ENCODE results near the gene SPAG16.

SPAG16 gene

GRCh38 chr2:214014551-214015220 is 730.4 kb downstream of the SPAG16 start:
- Histone ChIP-seq H3K4me1 (ENCODE audit: control insufficient read depth, insufficient read depth, low read length) (peaks cover 11% of the 10 kb centered on the region), H3K27me3 (replicated peaks; ENCODE audit: control insufficient read depth, insufficient read depth, low read length) (no peaks in the 10 kb centered on the region), H3K9ac (ENCODE audit: low read length) (no peak overlapping the region), H3K9me3 (ENCODE audit: control insufficient read depth, low read length) (no peaks in the 10 kb centered on the region), H3K36me3 (ENCODE audit: control insufficient read depth, insufficient read depth, low read length, severe bottlenecking) (no peaks in the 10 kb centered on the region), H3K4me3 (ENCODE audit: low read length) (no peak overlapping the region)
- DNase-seq (ENCODE audit: low read depth) = no peak

GRCh38 chr2:214019229-214019972 is 735.1 kb downstream of the SPAG16 start:
- peaks cover 15% of the 10 kb centered on the region for H3K4me1 ChIP-seq (ENCODE audit: control insufficient read depth, insufficient read depth, low read length)
- H3K9ac ChIP-seq (ENCODE audit: low read length) = no peak overlapping the region
- H3K36me3 ChIP-seq (ENCODE audit: control insufficient read depth, insufficient read depth, low read length, severe bottlenecking) = no peaks in the 10 kb centered on the region
- no peaks in the 10 kb centered on the region for H3K27me3 ChIP-seq (replicated peaks; ENCODE audit: control insufficient read depth, insufficient read depth, low read length)
- H3K4me3 ChIP-seq (ENCODE audit: low read length) = no peak overlapping the region
- DNase-seq (ENCODE audit: low read depth) = peak; percentile 94
- H3K9me3 ChIP-seq (ENCODE audit: control insufficient read depth, low read length) = no peaks in the 10 kb centered on the region

GRCh38 chr2:214019973-214020345 is 735.7 kb downstream of the SPAG16 start:
- Histone ChIP-seq H3K4me3 (ENCODE audit: low read length) (no peak overlapping the region), H3K9me3 (ENCODE audit: control insufficient read depth, low read length) (no peaks in the 10 kb centered on the region), H3K36me3 (ENCODE audit: control insufficient read depth, insufficient read depth, low read length, severe bottlenecking) (no peaks in the 10 kb centered on the region), H3K4me1 (ENCODE audit: control insufficient read depth, insufficient read depth, low read length) (peaks cover 15% of the 10 kb centered on the region), H3K27me3 (replicated peaks; ENCODE audit: control insufficient read depth, insufficient read depth, low read length) (no peaks in the 10 kb centered on the region), H3K9ac (ENCODE audit: low read length) (no peak overlapping the region)
- DNase-seq (ENCODE audit: low read depth) = peak; percentile 34

- no peak for DNase-seq (ENCODE audit: low read depth)
- Histone ChIP-seq H3K36me3 (ENCODE audit: control insufficient read depth, insufficient read depth, low read length, severe bottlenecking) (no peaks in the 10 kb centered on the region), H3K27me3 (replicated peaks; ENCODE audit: control insufficient read depth, insufficient read depth, low read length) (no peaks in the 10 kb centered on the region), H3K9ac (ENCODE audit: low read length) (no peak overlapping the region), H3K9me3 (ENCODE audit: control insufficient read depth, low read length) (no peaks in the 10 kb centered on the region), H3K4me1 (ENCODE audit: control insufficient read depth, insufficient read depth, low read length) (no peaks in the 10 kb centered on the region), H3K4me3 (ENCODE audit: low read length) (no peak overlapping the region)
These were observed 744.9 kb downstream of the SPAG16 start for GRCh38 chr2:214029190-214029589.

- Histone ChIP-seq H3K9me3 (ENCODE audit: control insufficient read depth, low read length) (no peaks in the 10 kb centered on the region), H3K4me3 (ENCODE audit: low read length) (no peak overlapping the region), H3K4me1 (ENCODE audit: control insufficient read depth, insufficient read depth, low read length) (no peaks in the 10 kb centered on the region), H3K36me3 (ENCODE audit: control insufficient read depth, insufficient read depth, low read length, severe bottlenecking) (no peaks in the 10 kb centered on the region), H3K9ac (ENCODE audit: low read length) (no peak overlapping the region), H3K27me3 (replicated peaks; ENCODE audit: control insufficient read depth, insufficient read depth, low read length) (no peaks in the 10 kb centered on the region)
- DNase-seq (ENCODE audit: low read depth) = no peak
These were observed 747.3 kb downstream of the SPAG16 start for GRCh38 chr2:214031566-214031965.

- H3K36me3 ChIP-seq (ENCODE audit: control insufficient read depth, insufficient read depth, low read length, severe bottlenecking) = no peaks in the 10 kb centered on the region
- no peak overlapping the region for H3K4me3 ChIP-seq (ENCODE audit: low read length)
- no peaks in the 10 kb centered on the region for H3K4me1 ChIP-seq (ENCODE audit: control insufficient read depth, insufficient read depth, low read length)
- H3K9me3 ChIP-seq (ENCODE audit: control insufficient read depth, low read length) = peaks cover under 1% of the 10 kb centered on the region
- H3K9ac ChIP-seq (ENCODE audit: low read length) = no peak overlapping the region
- DNase-seq (ENCODE audit: low read depth) = no peak
- H3K27me3 ChIP-seq (replicated peaks; ENCODE audit: control insufficient read depth, insufficient read depth, low read length) = no peaks in the 10 kb centered on the region
These were observed 750.2 kb downstream of the SPAG16 start for GRCh38 chr2:214034417-214034816.

GRCh38 chr2:214035091-214035852 is 751.0 kb downstream of the SPAG16 start:
- no peak for DNase-seq (ENCODE audit: low read depth)
- Histone ChIP-seq H3K27me3 (replicated peaks; ENCODE audit: control insufficient read depth, insufficient read depth, low read length) (no peaks in the 10 kb centered on the region), H3K9ac (ENCODE audit: low read length) (no peak overlapping the region), H3K36me3 (ENCODE audit: control insufficient read depth, insufficient read depth, low read length, severe bottlenecking) (no peaks in the 10 kb centered on the region), H3K9me3 (ENCODE audit: control insufficient read depth, low read length) (peaks cover 9% of the 10 kb centered on the region), H3K4me3 (ENCODE audit: low read length) (no peak overlapping the region), H3K4me1 (ENCODE audit: control insufficient read depth, insufficient read depth, low read length) (no peaks in the 10 kb centered on the region)

- Histone ChIP-seq H3K4me3 (ENCODE audit: low read length) (no peak overlapping the region), H3K9ac (ENCODE audit: low read length) (no peak overlapping the region), H3K27me3 (replicated peaks; ENCODE audit: control insufficient read depth, insufficient read depth, low read length) (no peaks in the 10 kb centered on the region), H3K9me3 (ENCODE audit: control insufficient read depth, low read length) (peaks cover 15% of the 10 kb centered on the region), H3K4me1 (ENCODE audit: control insufficient read depth, insufficient read depth, low read length) (no peaks in the 10 kb centered on the region), H3K36me3 (ENCODE audit: control insufficient read depth, insufficient read depth, low read length, severe bottlenecking) (no peaks in the 10 kb centered on the region)
- no peak for DNase-seq (ENCODE audit: low read depth)
These were observed 751.7 kb downstream of the SPAG16 start for GRCh38 chr2:214035921-214036320.

- Histone ChIP-seq H3K9me3 (ENCODE audit: control insufficient read depth, low read length) (peaks cover 28% of the 10 kb centered on the region), H3K9ac (ENCODE audit: low read length) (no peak overlapping the region)
- no peak for DNase-seq (ENCODE audit: low read depth)
These were observed 753.9 kb downstream of the SPAG16 start for GRCh38 chr2:214038186-214038585.

GRCh38 chr2:214050731-214051130 is 766.5 kb downstream of the SPAG16 start:
- Histone ChIP-seq H3K4me3 (ENCODE audit: low read length) (no peak overlapping the region), H3K36me3 (ENCODE audit: control insufficient read depth, insufficient read depth, low read length, severe bottlenecking) (no peaks in the 10 kb centered on the region), H3K9me3 (ENCODE audit: control insufficient read depth, low read length) (peaks cover 14% of the 10 kb centered on the region), H3K27me3 (replicated peaks; ENCODE audit: control insufficient read depth, insufficient read depth, low read length) (no peaks in the 10 kb centered on the region), H3K9ac (ENCODE audit: low read length) (no peak overlapping the region), H3K4me1 (ENCODE audit: control insufficient read depth, insufficient read depth, low read length) (peaks cover 3% of the 10 kb centered on the region)
- no peak for DNase-seq (ENCODE audit: low read depth)

More at GRCh38 chr2:214038186-214038585, 753.9 kb downstream of the SPAG16 start:
- no peaks in the 10 kb centered on the region for H3K27me3 ChIP-seq (replicated peaks; ENCODE audit: control insufficient read depth, insufficient read depth, low read length)
- H3K36me3 ChIP-seq (ENCODE audit: control insufficient read depth, insufficient read depth, low read length, severe bottlenecking) = no peaks in the 10 kb centered on the region
- no peak overlapping the region for H3K4me3 ChIP-seq (ENCODE audit: low read length)
- no peaks in the 10 kb centered on the region for H3K4me1 ChIP-seq (ENCODE audit: control insufficient read depth, insufficient read depth, low read length)

GRCh38 chr2:214051585-214051984 is 767.3 kb downstream of the SPAG16 start:
- no peak for DNase-seq (ENCODE audit: low read depth)
- H3K4me3 ChIP-seq (ENCODE audit: low read length) = no peak overlapping the region
- H3K9me3 ChIP-seq (ENCODE audit: control insufficient read depth, low read length) = peaks cover 5% of the 10 kb centered on the region
- H3K36me3 ChIP-seq (ENCODE audit: control insufficient read depth, insufficient read depth, low read length, severe bottlenecking) = no peaks in the 10 kb centered on the region
- no peak overlapping the region for H3K9ac ChIP-seq (ENCODE audit: low read length)
- H3K4me1 ChIP-seq (ENCODE audit: control insufficient read depth, insufficient read depth, low read length) = peaks cover 3% of the 10 kb centered on the region
- H3K27me3 ChIP-seq (replicated peaks; ENCODE audit: control insufficient read depth, insufficient read depth, low read length) = no peaks in the 10 kb centered on the region

Data from adipocyte (in vitro differentiated cells).